Neural progenitor cell (in vitro differentiated cells): ENCODE measurements around the gene FBXO27. TPM values are rescaled to one million over a fixed set of nuclear protein-coding genes. Genes with fewer than 3 reads are reported as not detected.
"Not testable (repeated sequence)": the region's sequence is repeated elsewhere in the genome, so short reads cannot be mapped to it uniquely, and the experiment has no call there.

Experiments used
- DNase-seq: peaks from one replicate; pipeline ENCODE4 v3.0.0-alpha.2; 2016; ENCODE audit warnings: low spot score
- H2AFZ ChIP-seq: fragments of 200-600 bp; sonication (generic); replicated peaks from 2 replicates; pipeline ENCODE4 v1.6.1; 2016; ENCODE audit warnings: antibody characterized with exemption
- H3F3A ChIP-seq: fragments of 200-600 bp; sonication (generic); 2 replicates; pipeline ENCODE4 v1.6.1; 2016; ENCODE audit warnings: antibody characterized with exemption, low read depth
- H3K27ac ChIP-seq: fragments of 200-600 bp; sonication (generic); 2 replicates; pipeline ENCODE4 v1.5.1; 2016; ENCODE audit warnings: mild to moderate bottlenecking
- H3K27me3 ChIP-seq: fragments of 200-600 bp; sonication (generic); 2 replicates; pipeline ENCODE4 v1.6.1; 2016; ENCODE audit warnings: mild to moderate bottlenecking, moderate library complexity
- H3K36me3 ChIP-seq: fragments of 200-600 bp; sonication (generic); 2 replicates; pipeline ENCODE4 v1.5.1; 2016
- H3K4me1 ChIP-seq: fragments of 200-600 bp; sonication (generic); 2 replicates; pipeline ENCODE4 v1.6.1; 2016; ENCODE audit warnings: mixed run types
- H3K4me2 ChIP-seq: fragments of 200-600 bp; sonication (generic); 2 replicates; pipeline ENCODE4 v1.6.1; 2016
- H3K4me3 ChIP-seq: fragments of 200-600 bp; sonication (generic); 2 replicates; pipeline ENCODE4 v1.5.1; 2016
- H3K79me2 ChIP-seq: fragments of 200-600 bp; sonication (generic); 2 replicates; pipeline ENCODE4 v1.6.1; 2016; ENCODE audit warnings: low read depth
- H3K9ac ChIP-seq: fragments of 200-600 bp; sonication (generic); 2 replicates; pipeline ENCODE4 v1.6.1; 2016
- H3K9me3 ChIP-seq: fragments of 200-600 bp; sonication (generic); 2 replicates; pipeline ENCODE4 v1.5.1; 2016; ENCODE audit warnings: low read depth
- H4K20me1 ChIP-seq: fragments of 200-600 bp; sonication (generic); 2 replicates; pipeline ENCODE4 v1.6.1; 2016; ENCODE audit warnings: low read depth
- H3K27ac Mint-ChIP-seq: 3 replicates; pipeline ENCODE4 v1.8.0; 2021; ENCODE audit warnings: mixed read lengths
- H3K27me3 Mint-ChIP-seq: 2 replicates; pipeline ENCODE4 v1.8.0; 2022; ENCODE audit warnings: low read depth, mild to moderate bottlenecking, inconsistent platforms, moderate library complexity, mixed read lengths; ENCODE audit not compliant: insufficient read depth
- H3K36me3 Mint-ChIP-seq: 3 replicates; pipeline ENCODE4 v1.8.0; 2021; ENCODE audit warnings: mixed read lengths
- H3K4me1 Mint-ChIP-seq: 3 replicates; pipeline ENCODE4 v1.8.0; 2021; ENCODE audit warnings: mixed read lengths
- H3K4me3 Mint-ChIP-seq: 3 replicates; pipeline ENCODE4 v1.8.0; 2021; ENCODE audit warnings: mild to moderate bottlenecking, moderate library complexity, mixed read lengths
- H3K9me3 Mint-ChIP-seq: 3 replicates; pipeline ENCODE4 v1.8.0; 2020; ENCODE audit warnings: mixed read lengths
- EZH2 ChIP-seq: fragments of 200-600 bp; sonication (generic); IDR thresholded peaks from 2 replicates; pipeline ENCODE4 v1.6.1; 2017; ENCODE audit warnings: antibody characterized with exemption, mild to moderate bottlenecking, moderate library complexity
- EZH2phosphoT487 ChIP-seq: fragments of 200-600 bp; sonication (generic); IDR thresholded peaks from 2 replicates; pipeline ENCODE4 v1.6.1; 2017; ENCODE audit warnings: antibody characterized with exemption
- total RNA-seq: library from RNA; depleted of rRNA; stranded (reverse); fragments of >200 nt; gene quantifications from 2 replicates; pipeline ENCODE4 v1.2.3, GENCODE V29; 2015; ENCODE audit warnings: low replicate concordance
- TF ChIP-seq, protein P1 (sequence below): fragments of 200-600 bp; sonication (generic); IDR thresholded peaks from 2 replicates; pipeline ENCODE4 v1.5.1; 2017; ENCODE audit warnings: antibody characterized with exemption, mild to moderate bottlenecking

The FBXO27 gene
- total RNA-seq, 1 donor from 2014 or later: 3.1 TPM

- H3K4me2 ChIP-seq: no peak overlapping the region
- no peak overlapping the region for H2AFZ ChIP-seq
Measured at GRCh38 chr19:38993271-38993670, 39.1 kb downstream of the FBXO27 start.

GRCh38 chr19:38990949-38991697 lies 41.2 kb downstream of the FBXO27 start:
- H3K9ac ChIP-seq: no peak overlapping the region
- TF ChIP-seq EZH2phosphoT487 (no peak), EZH2 (no peak)
- TF ChIP-seq, protein P1, sequence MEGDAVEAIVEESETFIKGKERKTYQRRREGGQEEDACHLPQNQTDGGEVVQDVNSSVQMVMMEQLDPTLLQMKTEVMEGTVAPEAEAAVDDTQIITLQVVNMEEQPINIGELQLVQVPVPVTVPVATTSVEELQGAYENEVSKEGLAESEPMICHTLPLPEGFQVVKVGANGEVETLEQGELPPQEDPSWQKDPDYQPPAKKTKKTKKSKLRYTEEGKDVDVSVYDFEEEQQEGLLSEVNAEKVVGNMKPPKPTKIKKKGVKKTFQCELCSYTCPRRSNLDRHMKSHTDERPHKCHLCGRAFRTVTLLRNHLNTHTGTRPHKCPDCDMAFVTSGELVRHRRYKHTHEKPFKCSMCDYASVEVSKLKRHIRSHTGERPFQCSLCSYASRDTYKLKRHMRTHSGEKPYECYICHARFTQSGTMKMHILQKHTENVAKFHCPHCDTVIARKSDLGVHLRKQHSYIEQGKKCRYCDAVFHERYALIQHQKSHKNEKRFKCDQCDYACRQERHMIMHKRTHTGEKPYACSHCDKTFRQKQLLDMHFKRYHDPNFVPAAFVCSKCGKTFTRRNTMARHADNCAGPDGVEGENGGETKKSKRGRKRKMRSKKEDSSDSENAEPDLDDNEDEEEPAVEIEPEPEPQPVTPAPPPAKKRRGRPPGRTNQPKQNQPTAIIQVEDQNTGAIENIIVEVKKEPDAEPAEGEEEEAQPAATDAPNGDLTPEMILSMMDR: no peak
- H3K36me3 Mint-ChIP-seq: no peaks in the 10 kb centered on the region
- H3K4me3 Mint-ChIP-seq: peak overlapping the region; percentile 25
- H3K79me2 ChIP-seq: no peaks in the 10 kb centered on the region
- no peaks in the 10 kb centered on the region for H3K27me3 ChIP-seq
- peaks cover 16% of the 10 kb centered on the region for H3K4me1 Mint-ChIP-seq
- H3F3A ChIP-seq: peaks cover 16% of the 10 kb centered on the region
- peaks cover 9% of the 10 kb centered on the region for H3K27me3 Mint-ChIP-seq
- H3K27ac Mint-ChIP-seq: peak overlapping the region; percentile 37
- H3K4me3 ChIP-seq: no peak overlapping the region
- H3K27ac ChIP-seq: no peak overlapping the region
- no peaks in the 10 kb centered on the region for H3K9me3 ChIP-seq
- no peak overlapping the region for H2AFZ ChIP-seq
- H3K4me1 ChIP-seq: peaks cover 3% of the 10 kb centered on the region
- H3K4me2 ChIP-seq: no peak overlapping the region
- H3K36me3 ChIP-seq: no peaks in the 10 kb centered on the region
- no peaks in the 10 kb centered on the region for H4K20me1 ChIP-seq
- no peaks in the 10 kb centered on the region for H3K9me3 Mint-ChIP-seq
- no peak for DNase-seq

More at GRCh38 chr19:38993271-38993670, 39.1 kb downstream of the FBXO27 start:
- no peak overlapping the region for H3K27ac Mint-ChIP-seq
- H3K4me3 ChIP-seq: no peak overlapping the region
- peaks cover 10% of the 10 kb centered on the region for H3K27me3 Mint-ChIP-seq
- no peak for TF ChIP-seq EZH2phosphoT487
- TF ChIP-seq, protein P1: no peak
- no peak for TF ChIP-seq EZH2
- no peak overlapping the region for H3K4me3 Mint-ChIP-seq
- DNase-seq: no peak
- no peak overlapping the region for H3K27ac ChIP-seq
- no peaks in the 10 kb centered on the region for H3K79me2 ChIP-seq
- H4K20me1 ChIP-seq: no peaks in the 10 kb centered on the region
- no peak overlapping the region for H3K9ac ChIP-seq
- H3K36me3 Mint-ChIP-seq: no peaks in the 10 kb centered on the region
- H3K27me3 ChIP-seq: no peaks in the 10 kb centered on the region
- H3K9me3 ChIP-seq: no peaks in the 10 kb centered on the region
- H3K4me1 Mint-ChIP-seq: peaks cover 16% of the 10 kb centered on the region
- no peaks in the 10 kb centered on the region for H3K36me3 ChIP-seq
- H3K4me1 ChIP-seq: peaks cover 3% of the 10 kb centered on the region
- H3F3A ChIP-seq: peaks cover 16% of the 10 kb centered on the region
- H3K9me3 Mint-ChIP-seq: no peaks in the 10 kb centered on the region

DNA sequence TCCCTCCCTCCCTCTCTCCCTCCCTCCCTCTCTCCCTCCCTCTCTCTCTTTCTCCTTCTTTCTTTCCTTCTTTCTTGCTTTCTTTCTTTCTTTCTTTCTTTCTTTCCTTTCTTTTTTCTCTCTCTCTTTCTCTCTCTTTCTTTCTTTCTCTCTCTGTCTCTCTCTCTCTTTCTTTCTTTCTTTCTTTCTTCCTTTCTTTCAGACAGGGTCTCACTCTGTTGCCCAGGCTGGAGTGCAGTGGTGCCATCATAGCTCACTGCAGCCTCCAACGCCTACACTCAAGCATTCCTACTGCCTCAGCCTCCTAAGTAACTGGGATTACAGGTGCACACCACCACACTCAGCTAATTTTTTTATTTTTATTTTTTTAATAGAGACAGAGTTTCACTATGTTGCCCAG lies 42.7 kb downstream of the FBXO27 start:
- not testable (repeated sequence) for H3K27me3 ChIP-seq, H3K27ac Mint-ChIP-seq, H4K20me1 ChIP-seq, H3K9ac ChIP-seq, H3K4me2 ChIP-seq, H3K36me3 ChIP-seq, H2AFZ ChIP-seq, H3K36me3 Mint-ChIP-seq, H3K4me3 Mint-ChIP-seq, DNase-seq, H3K27me3 Mint-ChIP-seq, H3K79me2 ChIP-seq, H3K9me3 Mint-ChIP-seq, H3K9me3 ChIP-seq, H3K4me1 ChIP-seq, H3K4me3 ChIP-seq
- peaks cover 16% of the 10 kb centered on the region for H3F3A ChIP-seq
- H3K27ac ChIP-seq: peak overlapping the region; percentile 73
- peaks cover 14% of the 10 kb centered on the region for H3K4me1 Mint-ChIP-seq

DNA sequence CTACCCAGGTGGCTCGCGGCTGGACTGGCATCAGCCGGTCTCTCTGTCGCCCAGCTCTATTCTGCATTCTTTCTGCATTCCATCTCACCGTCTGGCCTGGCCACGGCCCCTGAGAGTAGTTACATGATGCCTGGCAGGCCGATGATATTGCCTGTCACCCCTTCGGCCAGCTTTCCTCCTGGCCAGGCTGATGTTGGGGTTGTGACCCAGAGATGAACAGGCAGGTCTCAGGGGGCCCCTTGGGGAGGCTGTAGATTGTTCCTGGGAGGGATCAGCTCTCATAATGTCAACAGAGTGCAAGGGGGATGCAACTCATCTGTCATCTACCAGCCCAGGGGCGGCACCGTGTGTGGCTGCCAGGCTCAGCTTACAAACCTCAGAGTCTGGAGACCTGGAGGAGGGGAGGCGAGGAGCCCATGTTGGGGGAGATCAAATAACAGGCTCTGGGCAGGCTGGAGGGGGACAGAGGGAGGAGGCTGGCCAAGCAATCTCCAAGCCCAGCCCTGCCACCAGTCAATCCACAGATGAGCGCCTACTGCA lies 43.2 kb downstream of the FBXO27 start:
- no peaks in the 10 kb centered on the region for H3K9me3 Mint-ChIP-seq
- H3K4me2 ChIP-seq: peak overlapping the region; percentile 66
- DNase-seq: peak; percentile 84
- peaks cover 3% of the 10 kb centered on the region for H3K4me1 ChIP-seq
- H3K4me3 Mint-ChIP-seq: peak overlapping the region; percentile 19
- no peaks in the 10 kb centered on the region for H3K36me3 Mint-ChIP-seq
- no peak overlapping the region for H2AFZ ChIP-seq
- no peaks in the 10 kb centered on the region for H3K27me3 ChIP-seq
- peaks cover 9% of the 10 kb centered on the region for H3K27me3 Mint-ChIP-seq
- H4K20me1 ChIP-seq: no peaks in the 10 kb centered on the region
- H3F3A ChIP-seq: peaks cover 16% of the 10 kb centered on the region
- H3K27ac ChIP-seq: peak overlapping the region; percentile 73
- no peak overlapping the region for H3K9ac ChIP-seq
- peaks cover 14% of the 10 kb centered on the region for H3K4me1 Mint-ChIP-seq
- H3K27ac Mint-ChIP-seq: peak overlapping the region; percentile 65
- TF ChIP-seq, protein P1: no peak
- no peaks in the 10 kb centered on the region for H3K79me2 ChIP-seq
- H3K4me3 ChIP-seq: no peak overlapping the region
- no peaks in the 10 kb centered on the region for H3K36me3 ChIP-seq
- H3K9me3 ChIP-seq: no peaks in the 10 kb centered on the region

DNA sequence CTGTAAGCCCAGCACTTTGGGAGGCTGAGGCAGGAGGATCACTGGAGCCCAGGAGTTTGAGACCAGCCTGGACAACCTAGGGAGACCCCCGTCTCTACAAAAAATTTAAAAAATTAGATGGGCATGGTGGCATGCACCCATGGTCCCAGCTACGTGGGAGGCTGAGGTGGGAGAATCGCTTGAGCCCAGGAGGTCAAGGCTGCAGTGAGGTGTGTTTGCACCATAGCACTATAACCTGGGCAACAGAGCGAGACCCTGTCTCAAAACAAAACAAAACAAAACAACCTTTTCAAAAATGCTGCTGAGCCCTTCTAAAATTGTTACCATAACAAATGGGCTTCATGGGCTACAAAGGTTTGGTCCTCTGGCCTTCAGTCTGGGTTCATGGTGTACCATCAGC lies 43.7 kb downstream of the FBXO27 start:
- H3K79me2 ChIP-seq, H3K27me3 ChIP-seq, H3K9me3 ChIP-seq, H3K36me3 Mint-ChIP-seq, H3K4me1 ChIP-seq, H4K20me1 ChIP-seq, H3K9me3 Mint-ChIP-seq, H3K4me3 ChIP-seq, H3K9ac ChIP-seq, H3K36me3 ChIP-seq, DNase-seq, H3K4me3 Mint-ChIP-seq, H3K27me3 Mint-ChIP-seq, H2AFZ ChIP-seq: not testable (repeated sequence)
- Histone ChIP-seq H3K4me2 (peak overlapping the region; percentile 66), H3K27ac (peak overlapping the region; percentile 73), H3F3A (peaks cover 16% of the 10 kb centered on the region)
- Mint-ChIP-seq H3K27ac (peak overlapping the region; percentile 65), H3K4me1 (peaks cover 14% of the 10 kb centered on the region)
